GM23248 (cell line): ENCODE measurements around the gene COL11A2.

Experiments used
- EZH2 ChIP-seq: fragments of 200-600 bp; sonication (generic); IDR thresholded peaks from 2 replicates; pipeline ENCODE4 v1.6.1; 2018; ENCODE audit warnings: antibody characterized with exemption, mild to moderate bottlenecking; ENCODE audit not compliant: insufficient read depth, poor library complexity, severe bottlenecking
- EZH2phosphoT487 ChIP-seq: fragments of 200-600 bp; sonication (generic); IDR thresholded peaks from 2 replicates; pipeline ENCODE4 v1.6.1; 2018; ENCODE audit warnings: antibody characterized with exemption, moderate library complexity, mild to moderate bottlenecking, low read depth; ENCODE audit not compliant: insufficient read depth

DNA sequence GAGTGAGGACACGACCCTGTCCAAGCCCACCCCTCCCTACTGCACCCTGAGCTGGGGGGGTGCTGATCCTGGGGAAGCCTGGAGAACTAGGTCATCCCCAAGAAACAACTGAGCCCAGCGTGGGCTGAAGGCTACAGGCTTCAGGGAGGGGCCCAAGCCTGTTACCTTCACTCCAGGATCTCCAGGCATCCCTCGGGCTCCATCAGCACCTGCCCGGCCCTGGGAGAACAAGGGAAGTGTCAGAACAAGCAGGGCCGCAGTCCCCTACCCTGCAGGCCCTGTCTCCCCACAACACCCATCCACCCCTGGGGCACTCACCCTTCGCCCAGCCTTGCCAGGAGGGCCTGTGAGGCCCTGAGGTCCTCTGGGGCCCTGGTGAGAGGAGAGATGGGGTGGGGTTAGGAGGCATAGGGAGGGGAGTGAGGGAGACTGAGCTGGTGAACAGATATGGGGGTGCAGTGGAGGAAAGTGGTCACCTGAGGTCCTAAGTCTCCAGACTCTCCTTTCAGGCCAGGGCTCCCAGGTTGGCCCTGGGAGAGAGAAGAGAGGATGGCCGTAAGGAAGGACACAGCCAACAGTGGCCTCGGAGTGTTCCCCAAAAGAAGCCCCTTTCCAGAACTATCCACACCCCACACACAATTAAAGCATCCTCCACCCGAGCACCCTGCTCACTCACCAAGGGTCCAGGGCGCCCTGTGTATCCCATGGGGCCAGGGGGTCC, 13.4 kb downstream of the COL11A2 start:
- TF ChIP-seq EZH2 (no peak), EZH2phosphoT487 (no peak)
